ENCODE measurements around the gene EML6. TPM values are rescaled to one million over a fixed set of nuclear protein-coding genes. Genes with fewer than 3 reads are reported as not detected.

EML6 gene
- total RNA-seq, 1 experiment from 2014 or later = 5.2 TPM

DNA sequence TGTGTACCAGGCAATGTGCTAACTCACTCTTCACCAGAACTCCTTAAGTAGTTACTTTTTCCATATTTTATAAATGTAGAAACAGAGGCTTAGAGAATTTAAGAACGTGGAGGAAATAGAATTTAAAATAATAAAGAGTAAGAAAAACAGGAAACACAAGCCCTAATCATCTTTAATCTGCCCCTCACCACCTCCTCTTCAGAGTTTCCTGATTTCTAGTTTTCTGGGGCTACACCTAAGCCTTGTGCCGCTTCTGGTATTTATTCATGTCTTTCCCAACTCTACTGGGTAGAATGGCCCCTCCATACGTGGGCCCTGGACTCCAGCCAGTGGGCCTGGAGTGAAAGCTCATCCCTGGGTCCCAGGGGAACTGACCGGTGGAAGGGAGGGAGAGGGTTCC is 241.4 kb downstream of the EML6 start:
- Mint-ChIP-seq H3K36me3 (ENCODE audit: insufficient read depth, unreplicated experiment) (peaks cover 62% of the 10 kb centered on the region), H3K9me3 (ENCODE audit: unreplicated experiment) (no peaks in the 10 kb centered on the region), H3K27me3 (ENCODE audit: insufficient read depth, unreplicated experiment) (no peaks in the 10 kb centered on the region), H3K4me1 (ENCODE audit: low read depth, unreplicated experiment) (peaks cover 6% of the 10 kb centered on the region), H3K4me3 (ENCODE audit: unreplicated experiment) (no peak overlapping the region), H3K27ac (ENCODE audit: unreplicated experiment) (peak overlapping the region; percentile 26)
- Histone ChIP-seq H3K9me3 (no peaks in the 10 kb centered on the region), H3K4me3 (ENCODE audit: low read depth, low read length) (no peak overlapping the region), H3K4me1 (no peaks in the 10 kb centered on the region), H3K36me3 (ENCODE audit: control insufficient read depth, insufficient read depth, low read length) (no peaks in the 10 kb centered on the region; the same call in 1 of the 2 replicates), H3K27me3 (replicated peaks; ENCODE audit: control insufficient read depth, insufficient read depth, low read length) (no peaks in the 10 kb centered on the region)
- BruUV-seq (replicated peaks) = no TSS peak
- ChIA-PET POLR2A (no interaction called here), CTCF (no interaction called here)
- DNase-seq = no peak
- TF ChIP-seq, protein P1, sequence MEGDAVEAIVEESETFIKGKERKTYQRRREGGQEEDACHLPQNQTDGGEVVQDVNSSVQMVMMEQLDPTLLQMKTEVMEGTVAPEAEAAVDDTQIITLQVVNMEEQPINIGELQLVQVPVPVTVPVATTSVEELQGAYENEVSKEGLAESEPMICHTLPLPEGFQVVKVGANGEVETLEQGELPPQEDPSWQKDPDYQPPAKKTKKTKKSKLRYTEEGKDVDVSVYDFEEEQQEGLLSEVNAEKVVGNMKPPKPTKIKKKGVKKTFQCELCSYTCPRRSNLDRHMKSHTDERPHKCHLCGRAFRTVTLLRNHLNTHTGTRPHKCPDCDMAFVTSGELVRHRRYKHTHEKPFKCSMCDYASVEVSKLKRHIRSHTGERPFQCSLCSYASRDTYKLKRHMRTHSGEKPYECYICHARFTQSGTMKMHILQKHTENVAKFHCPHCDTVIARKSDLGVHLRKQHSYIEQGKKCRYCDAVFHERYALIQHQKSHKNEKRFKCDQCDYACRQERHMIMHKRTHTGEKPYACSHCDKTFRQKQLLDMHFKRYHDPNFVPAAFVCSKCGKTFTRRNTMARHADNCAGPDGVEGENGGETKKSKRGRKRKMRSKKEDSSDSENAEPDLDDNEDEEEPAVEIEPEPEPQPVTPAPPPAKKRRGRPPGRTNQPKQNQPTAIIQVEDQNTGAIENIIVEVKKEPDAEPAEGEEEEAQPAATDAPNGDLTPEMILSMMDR (IDR thresholded peaks at IDR 0.05; ENCODE audit: insufficient read depth in 1 of 2, low read depth in 1 of 2, low read length in 1 of 2, severe bottlenecking in 1 of 2, unreplicated experiment in 1 of 2) = no peak
- intact Hi-C loops (cut with micrococcal nuclease; ENCODE audit: unreplicated experiment) = loop anchor here (5.0 kb wide), 1 partner anchor 63 kb away; no protein-coding TSS in a partner anchor

GRCh38 chr2:54965425-54965824 is 242.0 kb downstream of the EML6 start:
- no peaks in the 10 kb centered on the region; the same call in 1 of the 2 replicates for H3K36me3 ChIP-seq (ENCODE audit: control insufficient read depth, insufficient read depth, low read length)
- H3K9me3 ChIP-seq = no peaks in the 10 kb centered on the region
- no peaks in the 10 kb centered on the region for H3K27me3 ChIP-seq (replicated peaks; ENCODE audit: control insufficient read depth, insufficient read depth, low read length)
- Mint-ChIP-seq H3K36me3 (ENCODE audit: insufficient read depth, unreplicated experiment) (peaks cover 64% of the 10 kb centered on the region), H3K4me1 (ENCODE audit: low read depth, unreplicated experiment) (peaks cover 6% of the 10 kb centered on the region), H3K9me3 (ENCODE audit: unreplicated experiment) (no peaks in the 10 kb centered on the region), H3K27me3 (ENCODE audit: insufficient read depth, unreplicated experiment) (no peaks in the 10 kb centered on the region), H3K4me3 (ENCODE audit: unreplicated experiment) (no peak overlapping the region), H3K27ac (ENCODE audit: unreplicated experiment) (peak overlapping the region; percentile 26)
- intact Hi-C loops (cut with micrococcal nuclease; ENCODE audit: unreplicated experiment) = loop anchor here (5.0 kb wide), 1 partner anchor 63 kb away; no protein-coding TSS in a partner anchor
- ChIA-PET POLR2A (no interaction called here), CTCF (no interaction called here)
- no peak for DNase-seq
- no peaks in the 10 kb centered on the region for H3K4me1 ChIP-seq
- no TSS peak for BruUV-seq (replicated peaks)
- TF ChIP-seq, protein P1 (IDR thresholded peaks at IDR 0.05; ENCODE audit: insufficient read depth in 1 of 2, low read depth in 1 of 2, low read length in 1 of 2, severe bottlenecking in 1 of 2, unreplicated experiment in 1 of 2) = no peak
- no peak overlapping the region for H3K4me3 ChIP-seq (ENCODE audit: low read depth, low read length)

DNA sequence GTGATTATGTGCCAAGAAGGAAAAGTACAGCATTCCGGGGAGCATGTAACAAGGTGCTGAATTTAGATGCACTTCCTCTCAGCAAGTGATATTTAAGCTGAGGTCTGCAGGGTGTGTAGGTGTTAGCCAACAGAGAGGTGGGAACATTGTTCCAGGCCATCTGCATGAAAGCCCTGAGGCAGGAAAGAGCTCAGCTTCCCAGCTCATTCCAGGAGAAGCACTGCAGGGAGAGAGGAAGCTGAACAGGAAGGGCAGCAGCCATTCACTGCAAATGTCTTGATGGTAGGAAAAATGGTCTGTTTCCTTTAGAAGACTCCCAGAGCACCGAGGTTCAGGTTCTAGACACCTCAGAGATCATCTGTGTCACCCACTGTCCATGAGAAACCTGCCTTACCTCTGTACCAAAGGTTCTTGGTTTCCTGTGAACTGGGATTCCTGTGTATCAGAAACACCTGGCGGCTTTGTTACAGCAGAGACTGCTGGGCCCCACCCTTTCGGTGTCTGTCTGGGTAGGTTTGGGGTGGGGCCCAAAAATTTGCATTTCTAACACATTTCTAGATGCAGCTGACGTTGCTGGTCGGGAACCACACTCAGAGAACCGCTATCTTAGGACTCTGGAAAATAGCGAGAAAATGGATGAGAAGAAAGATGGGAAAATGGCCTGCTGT is 242.8 kb downstream of the EML6 start:
- peaks cover 70% of the 10 kb centered on the region for H3K36me3 Mint-ChIP-seq (ENCODE audit: insufficient read depth, unreplicated experiment)
- no peaks in the 10 kb centered on the region for H3K9me3 Mint-ChIP-seq (ENCODE audit: unreplicated experiment)
- H3K27me3 ChIP-seq (replicated peaks; ENCODE audit: control insufficient read depth, insufficient read depth, low read length) = no peaks in the 10 kb centered on the region
- peaks cover 6% of the 10 kb centered on the region for H3K4me1 Mint-ChIP-seq (ENCODE audit: low read depth, unreplicated experiment)
- CTCF ChIA-PET = no interaction called here
- H3K36me3 ChIP-seq (ENCODE audit: control insufficient read depth, insufficient read depth, low read length) = peaks cover 1% of the 10 kb centered on the region
- no peaks in the 10 kb centered on the region for H3K4me1 ChIP-seq
- no peak overlapping the region for H3K4me3 Mint-ChIP-seq (ENCODE audit: unreplicated experiment)
- no peak overlapping the region for H3K4me3 ChIP-seq (ENCODE audit: low read depth, low read length)
- TF ChIP-seq, protein P1 (IDR thresholded peaks at IDR 0.05; ENCODE audit: insufficient read depth in 1 of 2, low read depth in 1 of 2, low read length in 1 of 2, severe bottlenecking in 1 of 2, unreplicated experiment in 1 of 2) = no peak
- H3K27me3 Mint-ChIP-seq (ENCODE audit: insufficient read depth, unreplicated experiment) = no peaks in the 10 kb centered on the region
- no peak for DNase-seq
- H3K9me3 ChIP-seq = no peaks in the 10 kb centered on the region
- POLR2A ChIA-PET = interaction anchor here (0.5 kb wide), 1 partner anchor 20 kb away, joined by 4 read pairs; no protein-coding TSS in a partner anchor
- H3K27ac Mint-ChIP-seq (ENCODE audit: unreplicated experiment) = no peak overlapping the region
- BruUV-seq (replicated peaks) = no TSS peak
- intact Hi-C loops (cut with micrococcal nuclease; ENCODE audit: unreplicated experiment) = loop anchor here (5.0 kb wide), 1 partner anchor 64 kb away; no protein-coding TSS in a partner anchor

Measured in Caco-2 (cell line).